Measurements from ENCODE around the gene SEL1L. TPM values are rescaled to one million over a fixed set of nuclear protein-coding genes. Genes with fewer than 3 reads are reported as not detected.

SEL1L gene
- total RNA-seq, 2 experiments from 2014 or later, result 39.0 to 57.4 TPM

DNA sequence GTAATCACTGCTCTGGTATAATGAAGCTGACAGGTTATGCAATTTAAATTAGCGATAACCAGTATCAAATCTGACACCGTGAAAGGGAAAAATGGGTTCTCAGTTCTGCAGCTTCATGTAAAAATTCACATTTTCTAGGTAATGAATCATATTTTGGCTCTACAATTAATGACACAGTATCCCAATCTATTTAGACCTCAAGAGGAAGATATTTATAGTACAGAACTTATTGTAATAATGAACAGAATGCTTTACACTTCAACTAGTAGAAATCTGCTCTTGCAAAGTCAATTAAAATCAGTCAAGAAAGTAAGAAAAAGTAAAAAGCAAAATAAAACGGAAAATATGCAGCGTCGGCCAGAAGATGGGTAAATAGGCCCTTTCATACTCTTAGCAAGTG lies 24.3 kb downstream of the SEL1L start:
- peaks cover 34% of the 10 kb centered on the region for H3K4me1 Mint-ChIP-seq
- H3K27me3 Mint-ChIP-seq, result no peaks in the 10 kb centered on the region
- peaks cover 49% of the 10 kb centered on the region for H3K36me3 Mint-ChIP-seq (ENCODE audit: low read depth)
- ATAC-seq, result no peak
- intact Hi-C loops (cut with DNase I, micrococcal nuclease), result no loop called here
- no peaks in the 10 kb centered on the region for H3K9me3 Mint-ChIP-seq (ENCODE audit: low read depth)
- ChIA-PET POLR2A (no interaction called here), CTCF (interaction anchor here (2.1 kb wide), 1 partner anchor 12 kb away, joined by 4 read pairs; no protein-coding TSS in a partner anchor)
- no peak for DNase-seq
- no peak overlapping the region for H3K4me3 Mint-ChIP-seq
- H3K27ac Mint-ChIP-seq, result no peak overlapping the region

DNA sequence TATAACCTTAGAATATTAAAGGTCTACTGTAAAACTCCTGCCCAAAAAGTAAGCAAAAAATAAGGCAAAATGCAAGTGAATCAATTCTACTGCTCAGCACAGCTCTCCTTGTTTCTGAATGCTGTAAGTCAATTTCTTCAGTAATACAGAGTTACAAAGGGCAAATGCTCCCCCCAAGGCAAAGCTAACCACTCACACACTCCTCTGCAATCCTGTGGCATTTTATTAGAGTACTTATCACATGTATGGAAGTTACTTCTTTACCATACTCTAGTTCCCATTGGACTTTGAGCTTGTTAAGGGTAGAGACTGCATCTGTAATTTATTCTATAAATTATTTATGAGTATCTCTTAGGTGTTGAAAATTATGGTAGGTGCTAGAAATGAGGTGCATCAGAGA lies 27.2 kb downstream of the SEL1L start:
- CTCF ChIA-PET, result no interaction called here
- H3K27ac Mint-ChIP-seq, result no peak overlapping the region
- no peak for DNase-seq
- peaks cover 44% of the 10 kb centered on the region for H3K36me3 Mint-ChIP-seq (ENCODE audit: low read depth)
- no peaks in the 10 kb centered on the region for H3K27me3 Mint-ChIP-seq
- H3K4me3 Mint-ChIP-seq, result no peak overlapping the region
- ATAC-seq, result no peak
- peaks cover 24% of the 10 kb centered on the region for H3K4me1 Mint-ChIP-seq
- no peaks in the 10 kb centered on the region for H3K9me3 Mint-ChIP-seq (ENCODE audit: low read depth)
- intact Hi-C loops (cut with DNase I, micrococcal nuclease), result no loop called here
- POLR2A ChIA-PET, result no interaction called here

DNA sequence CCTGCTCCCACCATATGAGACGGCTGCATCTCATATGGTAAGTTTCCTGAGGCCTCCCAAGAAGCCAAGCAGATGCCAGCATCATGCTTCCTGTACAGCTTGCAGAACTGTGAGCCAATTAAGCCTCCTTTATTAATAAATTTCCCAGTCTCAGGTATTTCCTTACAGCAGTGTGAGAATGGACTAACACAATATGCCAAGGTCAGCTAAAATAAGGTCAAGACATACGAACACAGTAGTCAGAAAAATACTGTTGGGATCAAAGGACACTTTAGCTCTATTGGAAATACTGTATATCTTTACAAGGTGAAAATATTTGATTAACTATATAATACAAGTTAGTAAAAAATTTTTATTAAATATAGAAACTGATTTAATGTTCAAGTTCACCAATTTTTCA lies 28.8 kb downstream of the SEL1L start:
- ATAC-seq (no peak), DNase-seq (no peak)
- H3K27ac Mint-ChIP-seq, result peak overlapping the region; percentile 10
- CTCF ChIA-PET, result no interaction called here
- intact Hi-C loops (cut with DNase I, micrococcal nuclease), result no loop called here
- H3K27me3 Mint-ChIP-seq, result no peaks in the 10 kb centered on the region
- H3K36me3 Mint-ChIP-seq (ENCODE audit: low read depth), result peaks cover 50% of the 10 kb centered on the region
- peaks cover 12% of the 10 kb centered on the region for H3K4me1 Mint-ChIP-seq
- no peaks in the 10 kb centered on the region for H3K9me3 Mint-ChIP-seq (ENCODE audit: low read depth)
- POLR2A ChIA-PET, result no interaction called here
- no peak overlapping the region for H3K4me3 Mint-ChIP-seq

DNA sequence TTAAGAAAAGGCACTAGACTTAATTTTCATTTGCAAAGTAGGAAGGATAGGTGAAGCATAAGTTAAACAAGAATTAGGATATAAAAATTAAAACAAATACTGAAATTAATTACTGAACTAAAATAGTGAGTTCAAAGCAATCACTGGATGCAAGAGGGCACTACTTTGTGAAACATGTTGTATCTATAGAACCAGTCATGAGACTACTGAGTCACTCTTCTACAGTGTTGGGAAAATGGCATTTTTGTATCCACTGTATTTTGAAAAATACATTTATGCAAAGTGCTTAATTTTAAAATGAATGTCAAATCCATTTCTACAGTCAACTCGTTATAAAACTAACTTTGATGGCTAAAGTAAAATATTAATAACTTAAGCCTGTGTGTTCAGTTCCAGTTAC lies 47.9 kb downstream of the SEL1L start:
- intact Hi-C loops (cut with DNase I, micrococcal nuclease), result no loop called here
- peaks cover 3% of the 10 kb centered on the region for H3K4me1 Mint-ChIP-seq
- no peaks in the 10 kb centered on the region for H3K9me3 Mint-ChIP-seq (ENCODE audit: low read depth)
- no peak overlapping the region for H3K4me3 Mint-ChIP-seq
- ChIA-PET CTCF (interaction anchor here (0.6 to 2.5 kb wide), 3 partner anchors 9 to 54 kb away, joined by 3 to 10 read pairs (median 4); no protein-coding TSS in a partner anchor), POLR2A (no interaction called here)
- no peaks in the 10 kb centered on the region for H3K27me3 Mint-ChIP-seq
- H3K36me3 Mint-ChIP-seq (ENCODE audit: low read depth), result peaks cover 39% of the 10 kb centered on the region
- H3K27ac Mint-ChIP-seq, result peak overlapping the region; percentile 8
- DNase-seq (no peak), ATAC-seq (no peak)

DNA sequence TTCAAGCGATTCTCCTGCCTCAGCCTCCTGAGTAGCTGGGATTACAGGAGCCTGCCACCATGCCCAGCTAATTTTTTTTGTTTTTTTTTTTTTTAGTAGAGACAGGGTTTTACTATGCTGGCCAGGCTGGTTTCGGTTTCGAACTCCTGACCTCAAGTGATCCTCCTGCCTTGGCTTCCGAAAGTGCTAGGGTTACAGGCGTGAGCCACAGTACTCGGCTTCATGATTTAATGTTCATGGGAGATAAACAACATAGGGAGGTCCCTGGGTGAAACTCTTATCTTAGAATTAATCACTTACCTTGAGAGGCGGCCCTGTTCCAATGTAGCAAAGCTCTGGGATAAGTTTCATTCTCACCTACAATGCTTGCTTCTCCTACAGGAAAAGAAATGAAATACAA lies 48.3 kb downstream of the SEL1L start:
- ATAC-seq (peak; percentile 49), DNase-seq (no peak)
- CTCF ChIA-PET, result interaction anchor here (0.6 to 2.5 kb wide), 3 partner anchors 9 to 55 kb away, joined by 3 to 10 read pairs (median 4); no protein-coding TSS in a partner anchor
- H3K4me3 Mint-ChIP-seq, result no peak overlapping the region
- intact Hi-C loops (cut with DNase I, micrococcal nuclease), result no loop called here
- peaks cover 41% of the 10 kb centered on the region for H3K36me3 Mint-ChIP-seq (ENCODE audit: low read depth)
- H3K4me1 Mint-ChIP-seq, result peaks cover 3% of the 10 kb centered on the region
- no peaks in the 10 kb centered on the region for H3K9me3 Mint-ChIP-seq (ENCODE audit: low read depth)
- H3K27me3 Mint-ChIP-seq, result no peaks in the 10 kb centered on the region
- no peak overlapping the region for H3K27ac Mint-ChIP-seq
- POLR2A ChIA-PET, result no interaction called here

DNA sequence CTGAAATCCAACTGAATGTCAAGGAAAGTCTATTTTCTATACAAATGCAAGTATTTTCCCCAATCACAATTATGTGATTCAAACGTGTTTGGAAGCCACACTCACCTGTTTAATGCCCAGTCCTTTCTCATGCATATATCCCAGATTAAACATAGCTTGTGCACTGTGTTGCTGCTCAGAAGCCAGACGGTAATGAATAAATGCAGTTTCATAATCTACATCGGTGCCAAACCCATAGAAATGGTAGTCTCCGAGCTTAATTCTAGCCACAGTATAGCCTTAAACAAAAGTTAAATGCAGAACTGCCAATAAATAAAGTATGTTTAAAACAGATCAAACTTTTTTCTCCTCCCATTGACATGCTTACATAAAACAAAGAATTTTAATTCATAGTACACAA lies 49.5 kb downstream of the SEL1L start:
- intact Hi-C loops (cut with DNase I, micrococcal nuclease), result no loop called here
- DNase-seq (no peak), ATAC-seq (no peak)
- H3K36me3 Mint-ChIP-seq (ENCODE audit: low read depth), result peaks cover 39% of the 10 kb centered on the region
- no peak overlapping the region for H3K27ac Mint-ChIP-seq
- H3K9me3 Mint-ChIP-seq (ENCODE audit: low read depth), result no peaks in the 10 kb centered on the region
- CTCF ChIA-PET, result interaction anchor here (1.6 kb wide), 1 partner anchor 19 kb away, joined by 4 read pairs; no protein-coding TSS in a partner anchor
- H3K27me3 Mint-ChIP-seq, result no peaks in the 10 kb centered on the region
- H3K4me3 Mint-ChIP-seq, result no peak overlapping the region
- H3K4me1 Mint-ChIP-seq, result peaks cover 3% of the 10 kb centered on the region
- POLR2A ChIA-PET, result interaction anchor here (0.6 kb wide), 1 partner anchor 13 kb away, joined by 10 read pairs; no protein-coding TSS in a partner anchor

DNA sequence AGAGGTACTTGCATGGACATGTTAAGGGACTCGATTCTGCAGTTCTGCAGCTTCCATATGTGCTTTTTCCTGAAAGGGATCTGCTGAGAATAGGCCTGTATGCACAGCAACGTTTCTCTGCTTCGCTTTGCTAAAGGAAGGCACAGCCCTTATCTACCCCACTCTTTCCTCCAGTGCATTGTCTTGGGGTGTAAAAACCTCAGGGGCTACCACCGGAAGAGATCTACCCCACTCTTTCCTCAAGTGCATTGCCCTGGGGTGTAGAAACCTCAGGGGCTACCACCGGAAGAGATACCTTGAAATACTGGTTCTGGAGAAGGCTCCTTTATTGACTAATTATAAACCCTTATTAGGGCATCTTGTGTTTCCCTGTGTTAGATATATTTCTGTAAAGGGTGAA lies 52.9 kb downstream of the SEL1L start:
- peaks cover 49% of the 10 kb centered on the region for H3K36me3 Mint-ChIP-seq (ENCODE audit: low read depth)
- H3K4me3 Mint-ChIP-seq, result no peak overlapping the region
- no peak for ATAC-seq
- H3K9me3 Mint-ChIP-seq (ENCODE audit: low read depth), result no peaks in the 10 kb centered on the region
- intact Hi-C loops (cut with DNase I, micrococcal nuclease), result no loop called here
- CTCF ChIA-PET, result interaction anchor here (0.7 kb wide), 1 partner anchor 1146 kb away, joined by 4 read pairs; no protein-coding TSS in a partner anchor
- POLR2A ChIA-PET, result no interaction called here
- H3K4me1 Mint-ChIP-seq, result peaks cover 7% of the 10 kb centered on the region
- H3K27ac Mint-ChIP-seq, result no peak overlapping the region
- H3K27me3 Mint-ChIP-seq, result no peaks in the 10 kb centered on the region
- no peak for DNase-seq

DNA sequence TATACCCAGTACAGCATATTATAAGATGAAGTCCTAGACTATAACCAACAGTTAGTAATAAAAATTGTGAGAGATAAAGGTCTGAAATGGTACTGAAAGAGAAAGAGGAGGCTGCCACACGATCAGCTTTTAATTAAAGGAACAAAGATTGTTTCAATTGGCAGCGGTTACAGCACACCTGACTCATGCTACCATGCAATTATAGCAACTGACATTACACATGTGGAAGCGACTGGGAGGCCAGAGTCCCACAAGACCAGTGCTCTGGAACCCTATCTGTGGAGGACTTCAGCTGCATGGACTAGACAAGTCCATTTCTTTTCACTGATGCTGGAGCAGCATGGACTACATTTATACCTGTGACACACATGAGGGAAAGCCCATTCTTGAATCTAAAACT lies 55.2 kb downstream of the SEL1L start:
- H3K36me3 Mint-ChIP-seq (ENCODE audit: low read depth), result peaks cover 52% of the 10 kb centered on the region

DNA sequence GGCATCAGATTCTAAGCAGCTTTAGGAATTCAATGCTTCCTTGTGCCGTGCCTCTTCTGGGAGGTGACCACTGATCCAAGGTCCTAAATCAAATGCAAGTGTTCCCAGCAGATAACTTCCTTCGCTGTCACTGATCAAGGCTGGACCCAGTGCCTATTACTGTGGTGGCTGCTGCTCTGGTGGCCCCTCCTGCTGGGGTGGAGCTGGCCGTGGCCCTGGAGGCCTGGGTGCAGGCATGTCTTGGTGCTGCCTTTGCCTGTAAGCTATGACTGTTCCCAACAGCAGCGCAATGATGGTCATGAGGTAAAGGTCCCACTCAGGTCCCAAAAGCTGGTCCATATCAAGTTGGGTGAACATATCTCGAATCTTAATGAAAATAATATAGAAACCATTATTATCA lies 56.8 kb downstream of the SEL1L start:
- Mint-ChIP-seq H3K27me3 (no peaks in the 10 kb centered on the region), H3K9me3 (ENCODE audit: low read depth) (no peaks in the 10 kb centered on the region), H3K4me3 (no peak overlapping the region), H3K36me3 (ENCODE audit: low read depth) (peaks cover 54% of the 10 kb centered on the region), H3K27ac (no peak overlapping the region), H3K4me1 (peaks cover 37% of the 10 kb centered on the region)
- CTCF ChIA-PET, result interaction anchor here (0.8 to 3.0 kb wide), 7 partner anchors 10 to 481 kb away, joined by 3 to 12 read pairs (median 4); no protein-coding TSS in a partner anchor
- POLR2A ChIA-PET, result interaction anchor here (0.5 kb wide), 1 partner anchor 256 kb away, joined by 10 read pairs; the partner anchor contains the start of gene GTF2A1
- ATAC-seq, result no peak
- intact Hi-C loops (cut with DNase I, micrococcal nuclease), result loop anchor here in 1 of 2 experiments (10.0 kb wide), 1 partner anchor 532 kb away; the partner anchor contains the start of gene CEP128
- no peak for DNase-seq

More for the DNA sequence above, 55.2 kb downstream of the SEL1L start:
- Mint-ChIP-seq H3K4me3 (no peak overlapping the region), H3K9me3 (ENCODE audit: low read depth) (no peaks in the 10 kb centered on the region), H3K27ac (peak overlapping the region; percentile 37), H3K27me3 (no peaks in the 10 kb centered on the region), H3K4me1 (peaks cover 24% of the 10 kb centered on the region)
- ChIA-PET POLR2A (no interaction called here), CTCF (no interaction called here)
- DNase-seq (no peak), ATAC-seq (no peak)
- intact Hi-C loops (cut with DNase I, micrococcal nuclease), result loop anchor here in 1 of 2 experiments (10.0 kb wide), 1 partner anchor 534 kb away; the partner anchor contains the start of gene CEP128

DNA sequence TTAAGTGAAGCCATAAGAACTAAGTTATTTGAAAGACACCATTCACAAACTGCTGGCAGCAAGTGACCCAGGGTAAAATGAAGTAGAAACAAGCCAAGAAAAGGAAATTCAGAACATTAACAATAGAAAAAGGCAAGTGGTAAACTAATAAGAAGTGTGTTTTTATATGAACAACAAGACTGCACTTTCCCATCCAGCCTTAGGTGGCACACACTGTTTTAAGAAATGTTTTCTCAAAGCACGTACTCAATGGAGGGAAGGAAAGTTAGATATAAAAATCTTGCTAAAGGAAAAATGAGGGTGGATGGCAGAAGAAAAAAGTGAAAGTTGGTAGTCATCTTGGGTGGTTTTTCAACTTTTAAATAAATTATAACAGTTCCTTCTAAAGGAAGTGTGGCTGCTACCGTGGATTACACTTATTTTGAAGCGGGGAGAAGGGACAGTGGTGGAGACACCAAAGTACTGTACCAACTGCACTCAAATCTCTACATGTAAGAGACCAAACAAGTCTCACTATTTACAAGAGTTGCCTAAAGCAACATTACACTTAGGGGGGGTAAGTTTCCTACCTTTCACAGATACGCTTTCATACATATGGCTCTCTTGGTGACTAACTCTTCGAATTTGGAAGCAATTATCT lies 58.8 kb downstream of the SEL1L start:
- DNase-seq (no peak), ATAC-seq (no peak)
- H3K27me3 Mint-ChIP-seq, result no peaks in the 10 kb centered on the region
- no peaks in the 10 kb centered on the region for H3K9me3 Mint-ChIP-seq (ENCODE audit: low read depth)
- H3K4me1 Mint-ChIP-seq, result peaks cover 56% of the 10 kb centered on the region
- H3K27ac Mint-ChIP-seq, result peak overlapping the region; percentile 87
- ChIA-PET POLR2A (no interaction called here), CTCF (interaction anchor here (0.8 to 3.0 kb wide), 3 partner anchors 10 to 38 kb away, joined by 3 to 10 read pairs (median 3); no protein-coding TSS in a partner anchor)
- intact Hi-C loops (cut with DNase I, micrococcal nuclease), result loop anchor here (2.0 to 10.0 kb wide), 5 partner anchors 42 to 533 kb away; partner anchors contain the start of genes CEP128 (in 2 of the 2) and SEL1L (in 1 of the 2)
- peaks cover 47% of the 10 kb centered on the region for H3K36me3 Mint-ChIP-seq (ENCODE audit: low read depth)
- H3K4me3 Mint-ChIP-seq, result peak overlapping the region; percentile 36

DNA sequence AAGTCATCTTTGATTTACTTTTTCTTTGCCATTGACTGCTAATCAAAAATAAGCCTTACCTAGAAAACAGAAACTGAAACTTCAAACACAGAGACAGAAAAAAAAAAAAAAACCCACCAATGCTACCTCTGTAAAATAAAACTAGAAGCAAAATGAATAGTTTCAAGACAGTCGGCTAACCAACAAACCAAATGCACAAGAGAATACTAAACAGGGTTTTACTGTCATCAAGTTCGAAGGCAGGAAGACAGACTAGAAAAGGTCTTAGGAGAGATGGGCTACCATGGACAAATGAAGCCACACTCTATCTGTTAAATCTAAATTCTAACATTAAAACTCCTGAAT lies 59.5 kb downstream of the SEL1L start:
- H3K27ac Mint-ChIP-seq, result peak overlapping the region; percentile 87
- H3K4me1 Mint-ChIP-seq, result peaks cover 59% of the 10 kb centered on the region
- H3K4me3 Mint-ChIP-seq, result peak overlapping the region; percentile 36
- no peak for DNase-seq
- POLR2A ChIA-PET, result no interaction called here
- peak; percentile 71 for ATAC-seq
- H3K27me3 Mint-ChIP-seq, result no peaks in the 10 kb centered on the region
- no peaks in the 10 kb centered on the region for H3K9me3 Mint-ChIP-seq (ENCODE audit: low read depth)
- intact Hi-C loops (cut with DNase I, micrococcal nuclease), result loop anchor here (2.0 to 10.0 kb wide), 5 partner anchors 43 to 532 kb away; partner anchors contain the start of genes CEP128 (in 2 of the 2) and SEL1L (in 1 of the 2)
- H3K36me3 Mint-ChIP-seq (ENCODE audit: low read depth), result peaks cover 44% of the 10 kb centered on the region
- CTCF ChIA-PET, result no interaction called here

All from activated CD4-positive, alpha-beta T cell treated with anti-CD3 and anti-CD28 coated beads for 36 hours (primary cell).